Breast epithelium (tissue), 4 donors: Measurements from ENCODE around the gene DGCR6. TPM values are rescaled to one million over a fixed set of nuclear protein-coding genes. Genes with fewer than 3 reads are reported as not detected.
"Not testable (repeated sequence)": the region's sequence is repeated elsewhere in the genome, so short reads cannot be mapped to it uniquely, and the experiment has no call there.

Experiments
- DNase-seq, 2 donors: peaks; one replicate each; pipeline ENCODE4 v3.0.0-alpha.2; 2019; ENCODE audit warnings: low spot score in 2 of 2
- H3K27ac ChIP-seq, 2 donors: fragments of 200-600 bp; sonication (generic) in 1 of 2; one replicate each; pipeline ENCODE4 v1.5.1; 2016 to 2019; ENCODE audit warnings: mild to moderate bottlenecking in 1 of 2
- H3K27me3 ChIP-seq, 2 donors: fragments of 200-600 bp; sonication (generic) in 1 of 2; one replicate each; pipeline versions ENCODE4 v1.5.1 to v1.6.0; 2017 to 2019; ENCODE audit warnings: control low read depth in 1 of 2, mild to moderate bottlenecking in 1 of 2
- H3K36me3 ChIP-seq: fragments of 200-600 bp; one replicate; pipeline ENCODE4 v1.5.1; 2019
- H3K4me1 ChIP-seq, 2 donors: fragments of 200-600 bp; sonication (generic); one replicate each; pipeline ENCODE4 v1.5.1; 2016 to 2019; ENCODE audit warnings: control low read depth in 1 of 2
- H3K4me3 ChIP-seq, 3 donors: fragments of 200-600 bp; sonication (generic); 1 replicate in 2 of 3; 2 replicates in 1 of 3; pipeline ENCODE4 v1.5.1; 2016 to 2019; ENCODE audit warnings: mild to moderate bottlenecking in 3 of 3, moderate library complexity in 2 of 3
- H3K9me3 ChIP-seq, 2 donors: fragments of 200-600 bp; sonication (generic) in 1 of 2; one replicate each; pipeline ENCODE4 v1.5.1; 2016 to 2019; ENCODE audit warnings: control low read depth in 1 of 2
- CTCF ChIP-seq, 3 donors: fragments of 450-650 bp; IDR thresholded peaks; one replicate each; pipeline ENCODE4 v1.5.1; 2016 to 2017; ENCODE audit warnings: antibody characterized with exemption in 3 of 3, mild to moderate bottlenecking in 3 of 3, moderate library complexity in 3 of 3
- POLR2A ChIP-seq: fragments of 450-650 bp; IDR thresholded peaks from one replicate; pipeline ENCODE4 v1.6.1; 2016; ENCODE audit warnings: antibody characterized with exemption, mild to moderate bottlenecking, moderate library complexity
- POLR2AphosphoS5 ChIP-seq, 3 donors: sonication (generic); formaldehyde crosslinking; IDR thresholded peaks; one replicate each; pipeline ENCODE4 v1.6.1; 2017; ENCODE audit warnings: antibody characterized with exemption in 3 of 3
- intact Hi-C: fragments of 100-400 bp; cut with DNase I; formaldehyde crosslinking; loops from one replicate; pipeline ENCODE4 v1.15.1; 2023; ENCODE audit warnings: low total_unique reads
- total RNA-seq, 3 donors: library from RNA; depleted of rRNA; stranded (reverse); fragments of >200 nt; gene quantifications; one replicate each; pipeline ENCODE4 v1.1.0, GENCODE V29; 2016

Gene DGCR6
- 10 to 100 TPM in 1 of 3 donors, 1 to 10 TPM in 2; 5.9 to 11.5 (median 6.9) TPM for total RNA-seq

- Histone ChIP-seq H3K4me1 (no peaks in the 10 kb centered on the region), H3K4me3 (peak within 1 kb of the TSS in 1 of 3 donors; percentile 23), H3K9me3 (no peaks in the 10 kb centered on the region), H3K27me3 (no peaks in the 10 kb centered on the region), H3K27ac (no peak within 1 kb of the TSS), H3K36me3 (no peaks in the 10 kb centered on the region)
- TF ChIP-seq POLR2AphosphoS5 (IDR thresholded peaks at IDR 0.05) = no peak
- no peak for TF ChIP-seq CTCF (IDR thresholded peaks at IDR 0.05)
- no peak for TF ChIP-seq POLR2A
- intact Hi-C loops = no loop called here
- no peak for DNase-seq
These were observed at the start of gene DGCR6 for GRCh38 chr22:18905540-18906409. Gene DGCR6, plus strand, starts transcription at chr22:18906320. Its CDS starts 55 bp downstream, at chr22:18906375.

GRCh38 chr22:18859314-18859713 is 46.8 kb upstream of the DGCR6 start:
- intact Hi-C loops = not testable (repeated sequence)

GRCh38 chr22:18881260-18881659 is 24.9 kb upstream of the DGCR6 start:
- H3K27me3 ChIP-seq = not testable (repeated sequence)

More at GRCh38 chr22:18859314-18859713, 46.8 kb upstream of the DGCR6 start:
- H3K4me3 ChIP-seq, H3K9me3 ChIP-seq, DNase-seq, H3K27ac ChIP-seq, H3K4me1 ChIP-seq, H3K36me3 ChIP-seq, H3K27me3 ChIP-seq: not testable (repeated sequence)

GRCh38 chr22:18884465-18884864 is 21.7 kb upstream of the DGCR6 start:
- H3K9me3 ChIP-seq, H3K27me3 ChIP-seq, H3K36me3 ChIP-seq, intact Hi-C loops, H3K4me1 ChIP-seq, H3K4me3 ChIP-seq, DNase-seq, H3K27ac ChIP-seq: not testable (repeated sequence)

More at GRCh38 chr22:18881260-18881659, 24.9 kb upstream of the DGCR6 start:
- H3K4me3 ChIP-seq, H3K36me3 ChIP-seq, DNase-seq, H3K4me1 ChIP-seq, H3K27ac ChIP-seq, intact Hi-C loops, H3K9me3 ChIP-seq: not testable (repeated sequence)

- no peaks in the 10 kb centered on the region for H3K36me3 ChIP-seq
- H3K27ac ChIP-seq = no peak overlapping the region
- no peak for TF ChIP-seq POLR2A
- TF ChIP-seq POLR2AphosphoS5 (IDR thresholded peaks at IDR 0.05) = no peak
- TF ChIP-seq CTCF (IDR thresholded peaks at IDR 0.05) = no peak
- H3K27me3 ChIP-seq = no peaks in the 10 kb centered on the region
- DNase-seq = no peak
- no peaks in the 10 kb centered on the region for H3K9me3 ChIP-seq
- H3K4me1 ChIP-seq = no peaks in the 10 kb centered on the region
- intact Hi-C loops = no loop called here
- H3K4me3 ChIP-seq = no peak overlapping the region
These were observed 18.0 kb upstream of the DGCR6 start for GRCh38 chr22:18888115-18888514.

- H3K27ac ChIP-seq, H3K27me3 ChIP-seq, H3K9me3 ChIP-seq, H3K4me1 ChIP-seq, DNase-seq, H3K4me3 ChIP-seq, intact Hi-C loops, H3K36me3 ChIP-seq: not testable (repeated sequence)
These were observed 15.5 kb upstream of the DGCR6 start for GRCh38 chr22:18890510-18891192.

- DNase-seq, H3K4me1 ChIP-seq, H3K4me3 ChIP-seq, H3K36me3 ChIP-seq, H3K9me3 ChIP-seq, H3K27ac ChIP-seq, intact Hi-C loops, H3K27me3 ChIP-seq: not testable (repeated sequence)
These were observed 12.3 kb upstream of the DGCR6 start for GRCh38 chr22:18893775-18894174.

GRCh38 chr22:18896037-18896657 is 10.0 kb upstream of the DGCR6 start:
- DNase-seq, H3K27me3 ChIP-seq, H3K9me3 ChIP-seq, H3K4me1 ChIP-seq, H3K36me3 ChIP-seq, H3K4me3 ChIP-seq, intact Hi-C loops, H3K27ac ChIP-seq: not testable (repeated sequence)

GRCh38 chr22:18906410-18906745 is 258 bp downstream of the DGCR6 start:
- H3K4me3 ChIP-seq, H3K4me1 ChIP-seq, H3K27me3 ChIP-seq, intact Hi-C loops, DNase-seq, H3K27ac ChIP-seq, H3K36me3 ChIP-seq, H3K9me3 ChIP-seq: not testable (repeated sequence)
